ENCODE data around the gene NTPCR.

- no peak for TF ChIP-seq CTCF (optimal IDR thresholded peaks at IDR 0.05 in 1 of 3, IDR thresholded peaks at IDR 0.05 in 1 of 3, conservative IDR thresholded peaks at IDR 0.05 in 1 of 3; ENCODE audit: extremely low read depth in 1 of 3, insufficient read depth in 2 of 3, low read length in 3 of 3)
- TF ChIP-seq EZH2 (IDR thresholded peaks at IDR 0.05; ENCODE audit: low read length): no peak
Measured at GRCh38 chr1:232980986-232981560, 30.7 kb downstream of the NTPCR start.
